ENCODE data around the gene RHOT2. TPM values are rescaled to one million over a fixed set of nuclear protein-coding genes. Genes with fewer than 3 reads are reported as not detected.

RHOT2 gene
- total RNA-seq, 1 experiment from 2014 or later = 98.5 TPM

DNA sequence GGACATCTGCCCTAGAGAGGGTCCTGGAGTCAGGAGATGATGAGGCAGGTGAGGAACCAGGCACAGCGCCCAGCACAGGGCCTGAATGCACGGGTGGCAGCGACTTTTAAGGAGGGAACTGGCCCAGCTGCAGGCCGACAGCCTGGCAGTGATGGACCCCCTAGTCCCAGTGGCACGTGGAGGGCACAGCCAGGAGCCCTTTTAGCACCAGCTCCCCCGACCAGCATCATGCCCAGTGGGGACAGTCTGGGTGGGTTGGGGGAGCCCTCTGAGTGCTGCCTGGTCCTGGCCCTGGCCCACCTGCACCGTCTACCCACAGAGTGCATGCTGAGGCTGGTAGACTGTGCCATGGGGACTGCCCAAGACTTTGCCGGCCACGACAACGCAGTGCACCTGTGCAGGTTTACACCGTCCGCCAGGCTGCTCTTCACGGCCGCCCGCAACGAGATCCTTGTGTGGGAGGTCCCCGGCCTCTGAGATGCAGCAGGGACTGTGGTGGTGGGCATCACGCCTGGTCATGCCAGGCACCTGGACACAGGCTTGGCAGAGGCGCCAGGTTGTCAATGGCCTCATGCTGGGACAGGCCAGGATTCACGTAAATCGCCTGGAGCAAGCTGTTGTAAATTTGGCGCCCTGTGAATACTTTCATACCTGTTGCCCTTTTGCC is 686 bp upstream of the RHOT2 start:
- Histone ChIP-seq H3K27me3 (ENCODE audit: insufficient read depth, low read length) (no peaks in the 10 kb centered on the region), H3K9me3 (ENCODE audit: control insufficient read depth in 1 of 2, insufficient read depth in 1 of 2, low read depth in 1 of 2, low read length in 2 of 2) (no peaks in the 10 kb centered on the region), H4K20me1 (ENCODE audit: insufficient read depth) (no peaks in the 10 kb centered on the region), H3K9ac (ENCODE audit: low read length) (peak overlapping the region; percentile 23; the same call in 1 of the 2 replicates), H3K4me3 (replicated peaks in 1 of 2; ENCODE audit: low read depth in 1 of 2, low read length in 2 of 2) (peak overlapping the region in 1 of 2 experiments; percentile 72; a peak in 2 of 4 replicates), H3K9me2 (ENCODE audit: insufficient read depth) (no peaks in the 10 kb centered on the region), H3K4me2 (ENCODE audit: low read length) (peak overlapping the region; percentile 40), H2AFZ (ENCODE audit: low read depth, low read length, poor library complexity, severe bottlenecking) (no peak overlapping the region), H3K4me1 (ENCODE audit: control insufficient read depth in 1 of 2, insufficient read depth in 2 of 2, low read length in 2 of 2) (peaks cover 0 to 10% of the 10 kb centered on the region in 2 experiments; a peak in 1 of 4 replicates), H3K79me2 (ENCODE audit: insufficient read depth, low read length) (peaks cover 26% of the 10 kb centered on the region), H3K27ac (ENCODE audit: low read depth, low read length) (peak overlapping the region; percentile 78), H3K36me3 (ENCODE audit: control insufficient read depth in 1 of 2, insufficient read depth in 2 of 2, low read length in 2 of 2) (no peaks in the 10 kb centered on the region; a peak in 1 of 4 replicates)
- 0 out of 2 replicates have a peak, but pooled peaks have one; percentile 1 for ATAC-seq
- ChIA-PET CTCF (no interaction called here), POLR2A (no interaction called here), RAD21 (ENCODE audit: low non-redundant PET in 1 of 2, low total read pairs in 2 of 2, uncharacterized antibody in 2 of 2, unreplicated experiment in 2 of 2) (no interaction called here)
- intact Hi-C loops (cut with micrococcal nuclease) = no loop called here
- BruUV-seq (replicated peaks) = no TSS peak
- DNase-seq (ENCODE audit: low read depth, low spot score) = no peak
- TF ChIP-seq POLR2AphosphoS5 (IDR thresholded peaks at IDR 0.05; ENCODE audit: low read depth, low read length) (no peak), SP1 (IDR thresholded peaks at IDR 0.05; ENCODE audit: low read depth) (no peak), RAD21 (IDR thresholded peaks at IDR 0.05; ENCODE audit: low read depth) (no peak), EZH2phosphoT487 (IDR thresholded peaks at IDR 0.05; ENCODE audit: borderline replicate concordance) (no peak), CBX3 (IDR thresholded peaks at IDR 0.05; ENCODE audit: low read depth) (no peak), ATF3 (IDR thresholded peaks at IDR 0.05) (no peak), EZH2 (IDR thresholded peaks at IDR 0.05) (no peak), POLR2A (IDR thresholded peaks at IDR 0.05; ENCODE audit: borderline replicate concordance, extremely low read depth, insufficient read depth, insufficient read length) (no peak), FOSL1 (IDR thresholded peaks at IDR 0.05; ENCODE audit: low read depth) (no peak), ELF1 (IDR thresholded peaks at IDR 0.05; ENCODE audit: borderline replicate concordance, low read depth) (no peak), SRF (IDR thresholded peaks at IDR 0.05; ENCODE audit: low read depth) (no peak), JUND (IDR thresholded peaks at IDR 0.05) (no peak), CTCF (IDR thresholded peaks at IDR 0.05 in 2 of 3, conservative IDR thresholded peaks at IDR 0.05 in 1 of 3; ENCODE audit: borderline replicate concordance in 1 of 3, insufficient read depth in 1 of 3, low read depth in 2 of 3, low read length in 2 of 3) (no peak), YY1 (IDR thresholded peaks at IDR 0.05; ENCODE audit: extremely low read depth, insufficient replicate concordance, low read depth, low read length) (no peak), EGR1 (IDR thresholded peaks at IDR 0.05; ENCODE audit: low read depth) (no peak), ZFX (IDR thresholded peaks at IDR 0.05) (no peak), SIN3A (IDR thresholded peaks at IDR 0.05; ENCODE audit: low read depth) (no peak), MAX (IDR thresholded peaks at IDR 0.05) (no peak), CEBPB (IDR thresholded peaks at IDR 0.05; ENCODE audit: low read depth) (no peak), TCF7L2 (IDR thresholded peaks at IDR 0.05; ENCODE audit: borderline replicate concordance, extremely low read depth, insufficient read depth, insufficient read length) (no peak)

Data from HCT116 (cell line).